Measurements from ENCODE around the gene LSM14B.
"Not testable (repeated sequence)": the region's sequence is repeated elsewhere in the genome, so short reads cannot be mapped to it uniquely, and the experiment has no call there.

Gene LSM14B

GRCh38 chr20:62104791-62105345 is 17.4 kb upstream of the LSM14B start:
- H3K4me1 ChIP-seq: no peaks in the 10 kb centered on the region
- TF ChIP-seq CTCF (IDR thresholded peaks at IDR 0.05; ENCODE audit: low read depth, low read length): no peak
- H3K9me3 ChIP-seq: peaks cover 7% of the 10 kb centered on the region
- no peak overlapping the region for H3K4me3 ChIP-seq (ENCODE audit: low read depth, low read length)
- H3K36me3 ChIP-seq: no peaks in the 10 kb centered on the region
- no peaks in the 10 kb centered on the region for H3K27me3 ChIP-seq
- no peak for DNase-seq

- no peak overlapping the region for H3K4me3 ChIP-seq (ENCODE audit: low read depth, low read length)
- H3K9me3 ChIP-seq: peaks cover 7% of the 10 kb centered on the region
- DNase-seq: no peak
- TF ChIP-seq CTCF (IDR thresholded peaks at IDR 0.05; ENCODE audit: low read depth, low read length): no peak
- H3K4me1 ChIP-seq: no peaks in the 10 kb centered on the region
- H3K27me3 ChIP-seq: no peaks in the 10 kb centered on the region
- no peaks in the 10 kb centered on the region for H3K36me3 ChIP-seq
Measured at GRCh38 chr20:62105592-62105991, 16.7 kb upstream of the LSM14B start.

GRCh38 chr20:62111148-62111547 is 11.1 kb upstream of the LSM14B start:
- peaks cover 11% of the 10 kb centered on the region for H3K9me3 ChIP-seq
- TF ChIP-seq CTCF (IDR thresholded peaks at IDR 0.05; ENCODE audit: low read depth, low read length): no peak
- DNase-seq: no peak
- no peaks in the 10 kb centered on the region for H3K36me3 ChIP-seq
- no peaks in the 10 kb centered on the region for H3K4me1 ChIP-seq
- no peaks in the 10 kb centered on the region for H3K27me3 ChIP-seq
- H3K4me3 ChIP-seq (ENCODE audit: low read depth, low read length): no peak overlapping the region

- Histone ChIP-seq H3K9me3 (peaks cover 11% of the 10 kb centered on the region), H3K4me3 (ENCODE audit: low read depth, low read length) (no peak overlapping the region), H3K27me3 (no peaks in the 10 kb centered on the region), H3K36me3 (no peaks in the 10 kb centered on the region), H3K4me1 (no peaks in the 10 kb centered on the region)
- no peak for TF ChIP-seq CTCF (IDR thresholded peaks at IDR 0.05; ENCODE audit: low read depth, low read length)
- DNase-seq: no peak
Measured at GRCh38 chr20:62112368-62112767, 9.9 kb upstream of the LSM14B start.

GRCh38 chr20:62114894-62115293 is 7.4 kb upstream of the LSM14B start:
- H3K36me3 ChIP-seq: no peaks in the 10 kb centered on the region
- H3K4me3 ChIP-seq (ENCODE audit: low read depth, low read length): no peak overlapping the region
- no peaks in the 10 kb centered on the region for H3K27me3 ChIP-seq
- no peak for DNase-seq
- TF ChIP-seq CTCF (IDR thresholded peaks at IDR 0.05; ENCODE audit: low read depth, low read length): no peak
- H3K4me1 ChIP-seq: no peaks in the 10 kb centered on the region
- peaks cover 6% of the 10 kb centered on the region for H3K9me3 ChIP-seq

- not testable (repeated sequence) for DNase-seq; H3K9me3 ChIP-seq; H3K4me3 ChIP-seq (ENCODE audit: low read depth, low read length); H3K27me3 ChIP-seq; H3K4me1 ChIP-seq; H3K36me3 ChIP-seq
Measured at GRCh38 chr20:62115800-62116407, 6.4 kb upstream of the LSM14B start.

Measured in BE2C (cell line).